ENCODE measurements around the gene PRDX5.

DNA sequence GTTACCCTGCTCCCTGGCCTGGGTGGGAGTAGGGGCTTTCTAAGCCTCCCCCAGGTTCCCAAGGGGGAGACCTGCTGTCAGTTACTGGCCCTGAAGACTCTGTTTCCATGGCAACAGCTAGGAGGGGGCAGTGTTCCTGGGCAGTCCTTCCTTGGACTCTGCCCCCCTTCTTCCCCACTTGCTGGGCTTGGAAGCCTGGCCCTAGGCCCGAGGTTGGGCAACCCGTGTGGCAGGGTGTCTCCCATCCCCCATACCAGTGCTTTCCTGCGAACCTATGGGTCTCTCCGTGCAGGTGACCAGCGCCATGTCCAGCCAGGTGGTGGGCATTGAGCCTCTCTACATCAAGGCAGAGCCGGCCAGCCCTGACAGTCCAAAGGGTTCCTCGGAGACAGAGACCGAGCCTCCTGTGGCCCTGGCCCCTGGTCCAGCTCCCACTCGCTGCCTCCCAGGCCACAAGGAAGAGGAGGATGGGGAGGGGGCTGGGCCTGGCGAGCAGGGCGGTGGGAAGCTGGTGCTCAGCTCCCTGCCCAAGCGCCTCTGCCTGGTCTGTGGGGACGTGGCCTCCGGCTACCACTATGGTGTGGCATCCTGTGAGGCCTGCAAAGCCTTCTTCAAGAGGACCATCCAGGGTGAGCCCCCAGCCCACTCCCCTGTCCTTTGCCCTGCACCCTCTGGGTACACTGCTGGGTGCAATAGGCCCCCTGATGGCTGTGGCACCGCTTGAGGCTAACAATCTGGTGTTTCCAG lies 10.9 kb upstream of the PRDX5 start:
- TF ChIP-seq, protein P1, sequence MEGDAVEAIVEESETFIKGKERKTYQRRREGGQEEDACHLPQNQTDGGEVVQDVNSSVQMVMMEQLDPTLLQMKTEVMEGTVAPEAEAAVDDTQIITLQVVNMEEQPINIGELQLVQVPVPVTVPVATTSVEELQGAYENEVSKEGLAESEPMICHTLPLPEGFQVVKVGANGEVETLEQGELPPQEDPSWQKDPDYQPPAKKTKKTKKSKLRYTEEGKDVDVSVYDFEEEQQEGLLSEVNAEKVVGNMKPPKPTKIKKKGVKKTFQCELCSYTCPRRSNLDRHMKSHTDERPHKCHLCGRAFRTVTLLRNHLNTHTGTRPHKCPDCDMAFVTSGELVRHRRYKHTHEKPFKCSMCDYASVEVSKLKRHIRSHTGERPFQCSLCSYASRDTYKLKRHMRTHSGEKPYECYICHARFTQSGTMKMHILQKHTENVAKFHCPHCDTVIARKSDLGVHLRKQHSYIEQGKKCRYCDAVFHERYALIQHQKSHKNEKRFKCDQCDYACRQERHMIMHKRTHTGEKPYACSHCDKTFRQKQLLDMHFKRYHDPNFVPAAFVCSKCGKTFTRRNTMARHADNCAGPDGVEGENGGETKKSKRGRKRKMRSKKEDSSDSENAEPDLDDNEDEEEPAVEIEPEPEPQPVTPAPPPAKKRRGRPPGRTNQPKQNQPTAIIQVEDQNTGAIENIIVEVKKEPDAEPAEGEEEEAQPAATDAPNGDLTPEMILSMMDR (conservative IDR thresholded peaks at IDR 0.05; ENCODE audit: low read depth in 2 of 2) = no peak
- TF ChIP-seq STAT1 (IDR thresholded peaks at IDR 0.05; ENCODE audit: unreplicated experiment) = no peak
- TF ChIP-seq POLR2AphosphoS5 (IDR thresholded peaks at IDR 0.05; ENCODE audit: low read depth) = no peak
- no peak for TF ChIP-seq EZH2phosphoT487 (IDR thresholded peaks at IDR 0.05; ENCODE audit: unreplicated experiment)
- TF ChIP-seq EZH2 (IDR thresholded peaks at IDR 0.05; ENCODE audit: low read depth, unreplicated experiment) = no peak
